GM12875 (cell line): ENCODE data around the gene TENM3.

Source experiments
- H3K4me3 ChIP-seq: one replicate; pipeline ENCODE4 v1.5.1; 2011; ENCODE audit warnings: low read depth, low read length, control low read depth
- CTCF ChIP-seq: IDR thresholded peaks from 2 replicates; pipeline ENCODE4 v1.5.1; 2011; ENCODE audit warnings: low read depth, mild to moderate bottlenecking, control low read depth, inconsistent platforms, low read length, moderate library complexity, borderline replicate concordance; ENCODE audit not compliant: insufficient read depth

TENM3 gene

GRCh38 chr4:182325848-182326255, 82.7 kb downstream of the TENM3 start:
- H3K4me3 ChIP-seq = no peak overlapping the region
- no peak for TF ChIP-seq CTCF

DNA sequence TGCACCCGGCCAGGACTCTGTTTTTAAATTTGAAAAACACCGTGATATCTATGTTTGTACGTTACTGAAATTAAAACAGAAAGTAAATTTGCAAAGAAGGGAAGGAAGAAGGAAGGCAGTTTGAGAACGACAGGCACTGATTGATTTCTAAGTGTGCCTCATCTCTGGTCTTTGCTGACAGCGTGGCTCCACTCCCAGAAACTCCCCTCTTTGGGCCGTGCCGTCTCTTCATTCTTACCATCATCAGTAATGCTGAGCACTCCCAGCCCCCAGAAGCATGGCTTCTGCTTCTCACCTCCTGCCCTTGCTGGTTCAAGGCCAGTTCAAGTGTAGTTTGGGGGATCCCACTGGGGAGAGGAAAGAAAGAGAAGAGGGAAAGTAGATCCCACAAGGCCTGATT, 85.3 kb downstream of the TENM3 start:
- no peak for TF ChIP-seq CTCF

GRCh38 chr4:182337366-182337765, 94.2 kb downstream of the TENM3 start:
- TF ChIP-seq CTCF = no peak

More for the DNA sequence above, 85.3 kb downstream of the TENM3 start:
- no peak overlapping the region for H3K4me3 ChIP-seq

GRCh38 chr4:182338063-182338462, 94.9 kb downstream of the TENM3 start:
- no peak for TF ChIP-seq CTCF
- H3K4me3 ChIP-seq = no peak overlapping the region

More at GRCh38 chr4:182337366-182337765, 94.2 kb downstream of the TENM3 start:
- H3K4me3 ChIP-seq = no peak overlapping the region

DNA sequence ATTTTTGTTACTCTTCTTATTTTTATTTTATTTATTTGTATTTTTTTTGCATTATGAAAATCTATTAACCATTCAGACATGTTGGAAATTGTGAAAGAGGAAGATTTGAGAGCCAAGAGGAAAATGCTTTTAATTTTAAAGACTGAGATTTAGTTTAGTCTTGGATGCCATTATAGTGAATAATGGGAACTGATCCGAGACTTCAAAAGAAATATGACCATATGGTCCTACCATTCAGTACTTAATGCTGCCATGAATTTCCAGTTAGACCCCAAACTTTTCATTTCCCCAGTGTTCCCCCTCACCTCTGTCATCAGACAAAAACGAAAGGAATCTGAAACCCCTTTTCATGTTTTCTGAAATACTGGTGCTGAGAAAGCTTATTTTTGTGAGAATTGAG, 95.5 kb downstream of the TENM3 start:
- no peak overlapping the region for H3K4me3 ChIP-seq

DNA sequence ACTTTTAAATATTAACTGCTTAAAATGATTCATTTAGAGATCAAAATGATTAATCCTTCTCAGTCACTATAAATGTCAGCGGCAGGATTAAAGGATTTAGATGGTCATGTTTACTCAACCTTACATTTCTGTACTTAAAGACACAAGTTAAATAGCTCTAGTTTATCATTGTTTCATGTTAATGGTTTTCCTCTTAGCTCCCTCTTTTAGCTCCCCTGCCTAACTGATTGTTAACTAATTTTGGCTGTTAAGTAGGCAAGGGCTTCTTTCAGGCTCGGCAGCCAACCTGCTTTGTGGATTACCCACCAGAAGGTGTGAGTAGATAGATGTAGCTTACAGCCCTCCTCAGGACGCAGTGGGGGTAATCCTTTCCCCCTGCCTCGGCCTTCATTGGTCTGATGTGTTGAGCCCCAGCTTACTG, 96.0 kb downstream of the TENM3 start:
- TF ChIP-seq CTCF = no peak
- H3K4me3 ChIP-seq = no peak overlapping the region

More for the DNA sequence above, 95.5 kb downstream of the TENM3 start:
- TF ChIP-seq CTCF = no peak

DNA sequence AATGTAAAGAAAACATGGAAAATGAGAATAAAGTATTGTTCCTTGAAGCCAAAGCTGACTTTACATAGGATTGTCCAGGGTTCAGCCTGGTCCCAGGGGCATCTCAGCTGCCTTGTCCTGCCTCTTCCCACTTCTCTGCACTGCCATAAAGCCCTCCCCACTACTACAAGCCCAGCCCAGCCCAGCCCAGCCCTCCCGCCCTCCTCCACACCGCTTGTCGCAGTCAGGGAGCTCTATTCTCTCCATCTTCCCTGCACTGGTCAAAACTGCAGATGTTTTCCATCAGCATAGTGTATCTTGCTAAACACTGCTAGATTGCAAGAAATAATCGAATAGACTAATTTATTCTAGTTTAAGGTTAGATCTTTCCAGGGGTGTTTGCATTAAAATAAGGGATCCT, 100.3 kb downstream of the TENM3 start:
- H3K4me3 ChIP-seq = no peak overlapping the region
- TF ChIP-seq CTCF = no peak
